ENCODE data around the gene GCDH. TPM values are rescaled to one million over a fixed set of nuclear protein-coding genes. Genes with fewer than 3 reads are reported as not detected.

Gene GCDH
- total RNA-seq, 2 experiments from 2014 or later = 31.5 to 48.7 TPM

GRCh38 chr19:12885749-12886650 is 5.0 kb upstream of the GCDH start:
- H3K4me1 ChIP-seq (ENCODE audit: insufficient read depth, low read length, poor library complexity, severe bottlenecking) = peaks cover 24% of the 10 kb centered on the region
- H3K9me2 ChIP-seq (ENCODE audit: insufficient read depth, low read length) = no peaks in the 10 kb centered on the region
- H3K79me2 ChIP-seq (ENCODE audit: insufficient read depth, low read depth, low read length) = no peaks in the 10 kb centered on the region
- POLR2A ChIA-PET = no interaction called here
- DNase-seq (ENCODE audit: low spot score) = no peak
- H3K27ac ChIP-seq (ENCODE audit: low read depth, low read length, poor library complexity, severe bottlenecking) = no peak overlapping the region
- H3K36me3 ChIP-seq (ENCODE audit: insufficient read depth, low read length) = no peaks in the 10 kb centered on the region
- no peak for TF ChIP-seq EZH2phosphoT487 (IDR thresholded peaks at IDR 0.05; ENCODE audit: borderline replicate concordance, low read depth, low read length)
- peak; percentile 24; the same call in 1 of the 2 replicates for TF ChIP-seq CTCF (conservative IDR thresholded peaks at IDR 0.05; ENCODE audit: low read length)
- peak overlapping the region; percentile 58 for H3K4me3 ChIP-seq (ENCODE audit: low read depth, low read length, poor library complexity, severe bottlenecking)
- CTCF ChIA-PET (ENCODE audit: unreplicated experiment) = no interaction called here
- peaks cover 11% of the 10 kb centered on the region for H3K9me3 ChIP-seq (ENCODE audit: low read length)
- intact Hi-C loops (cut with micrococcal nuclease; ENCODE audit: unreplicated experiment) = loop anchor here (1.0 kb wide), 1 partner anchor 79 kb away; no protein-coding TSS in a partner anchor
- peak overlapping the region; percentile 67 for H3K4me2 ChIP-seq (ENCODE audit: low read length)
- no TSS peak for BruUV-seq (replicated peaks)
- H4K20me1 ChIP-seq (ENCODE audit: insufficient read depth, low read length) = no peaks in the 10 kb centered on the region
- peak overlapping the region; percentile 47; the same call in 1 of the 2 replicates for H2AFZ ChIP-seq (ENCODE audit: low read length)

GRCh38 chr19:12886651-12886968 is 4.3 kb upstream of the GCDH start:
- TF ChIP-seq CTCF (conservative IDR thresholded peaks at IDR 0.05; ENCODE audit: low read length) (no peak), EZH2phosphoT487 (IDR thresholded peaks at IDR 0.05; ENCODE audit: borderline replicate concordance, low read depth, low read length) (no peak)
- Histone ChIP-seq H2AFZ (ENCODE audit: low read length) (no peak overlapping the region), H3K9me3 (ENCODE audit: low read length) (peaks cover 11% of the 10 kb centered on the region), H3K36me3 (ENCODE audit: insufficient read depth, low read length) (no peaks in the 10 kb centered on the region), H4K20me1 (ENCODE audit: insufficient read depth, low read length) (no peaks in the 10 kb centered on the region), H3K4me2 (ENCODE audit: low read length) (no peak overlapping the region), H3K27ac (ENCODE audit: low read depth, low read length, poor library complexity, severe bottlenecking) (no peak overlapping the region), H3K4me1 (ENCODE audit: insufficient read depth, low read length, poor library complexity, severe bottlenecking) (peaks cover 24% of the 10 kb centered on the region), H3K4me3 (ENCODE audit: low read depth, low read length, poor library complexity, severe bottlenecking) (no peak overlapping the region), H3K79me2 (ENCODE audit: insufficient read depth, low read depth, low read length) (peaks cover 4% of the 10 kb centered on the region; the same call in 1 of the 2 replicates), H3K9me2 (ENCODE audit: insufficient read depth, low read length) (no peaks in the 10 kb centered on the region)
- DNase-seq (ENCODE audit: low spot score) = no peak
- POLR2A ChIA-PET = no interaction called here
- CTCF ChIA-PET (ENCODE audit: unreplicated experiment) = no interaction called here
- no TSS peak for BruUV-seq (replicated peaks)
- intact Hi-C loops (cut with micrococcal nuclease; ENCODE audit: unreplicated experiment) = no loop called here

Data from OCI-LY7 (cell line).